Measurements from ENCODE around the gene SYCN. TPM values are rescaled to one million over a fixed set of nuclear protein-coding genes. Genes with fewer than 3 reads are reported as not detected.

SYCN gene, protein sequence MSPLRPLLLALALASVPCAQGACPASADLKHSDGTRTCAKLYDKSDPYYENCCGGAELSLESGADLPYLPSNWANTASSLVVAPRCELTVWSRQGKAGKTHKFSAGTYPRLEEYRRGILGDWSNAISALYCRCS
- not detected for total RNA-seq

GRCh38 chr19:39203372-39204341, at the start of gene SYCN:
Gene SYCN (minus strand): TSS chr19:39204263. CDS start chr19:39204254, 9 bp downstream.
- intact Hi-C loops (cut with DNase I; ENCODE audit: low total_unique reads), result no loop called here
- TF ChIP-seq POLR2A (IDR thresholded peaks at IDR 0.05), result no peak
- H3K27me3 ChIP-seq, result peaks cover 0 to 2% of the 10 kb centered on the region in 2 donors

DNA sequence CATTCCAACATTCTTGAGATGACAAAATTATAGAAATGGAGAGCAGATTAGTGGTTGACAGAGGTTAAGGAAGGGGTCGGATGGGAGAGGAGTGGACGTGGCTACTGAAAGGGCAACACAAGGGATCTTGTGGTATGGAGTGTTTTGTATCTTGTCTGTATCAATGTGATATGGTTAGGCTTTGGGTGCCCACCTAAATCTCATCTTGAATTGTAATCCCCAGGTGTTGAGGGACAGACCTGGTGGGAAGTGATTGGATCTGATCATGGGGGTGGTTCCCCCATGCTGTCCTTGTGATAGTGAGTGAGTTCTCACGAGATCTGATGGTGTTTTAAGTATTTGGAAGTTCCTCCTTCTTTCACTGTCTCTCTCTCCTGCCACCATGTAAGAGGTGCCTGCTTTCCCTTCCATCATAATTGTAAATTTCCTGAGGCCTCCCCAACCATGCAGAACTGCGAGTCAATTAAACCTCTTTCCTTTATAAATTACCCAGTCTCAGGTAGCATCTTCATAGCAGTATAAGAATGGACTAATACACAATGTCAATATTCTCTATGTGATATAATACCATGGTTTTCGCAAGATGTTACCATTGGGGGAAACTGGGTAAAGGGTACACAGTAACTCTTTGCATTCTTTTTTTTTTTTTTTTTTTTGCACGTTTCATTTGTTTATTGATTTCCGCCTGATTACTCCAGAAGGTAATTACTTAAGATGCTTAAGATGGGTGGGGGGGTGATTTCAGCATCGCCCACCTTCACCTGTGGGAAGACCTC, 49.5 kb upstream of the SYCN start:
- H3K9me3 ChIP-seq, result no peaks in the 10 kb centered on the region
- no peak overlapping the region for H3K4me3 ChIP-seq
- H3K27ac ChIP-seq, result no peak overlapping the region
- DNase-seq, result no peak
- intact Hi-C loops (cut with DNase I; ENCODE audit: low total_unique reads), result no loop called here
- no peak for TF ChIP-seq POLR2A (IDR thresholded peaks at IDR 0.05)
- TF ChIP-seq, protein P1, sequence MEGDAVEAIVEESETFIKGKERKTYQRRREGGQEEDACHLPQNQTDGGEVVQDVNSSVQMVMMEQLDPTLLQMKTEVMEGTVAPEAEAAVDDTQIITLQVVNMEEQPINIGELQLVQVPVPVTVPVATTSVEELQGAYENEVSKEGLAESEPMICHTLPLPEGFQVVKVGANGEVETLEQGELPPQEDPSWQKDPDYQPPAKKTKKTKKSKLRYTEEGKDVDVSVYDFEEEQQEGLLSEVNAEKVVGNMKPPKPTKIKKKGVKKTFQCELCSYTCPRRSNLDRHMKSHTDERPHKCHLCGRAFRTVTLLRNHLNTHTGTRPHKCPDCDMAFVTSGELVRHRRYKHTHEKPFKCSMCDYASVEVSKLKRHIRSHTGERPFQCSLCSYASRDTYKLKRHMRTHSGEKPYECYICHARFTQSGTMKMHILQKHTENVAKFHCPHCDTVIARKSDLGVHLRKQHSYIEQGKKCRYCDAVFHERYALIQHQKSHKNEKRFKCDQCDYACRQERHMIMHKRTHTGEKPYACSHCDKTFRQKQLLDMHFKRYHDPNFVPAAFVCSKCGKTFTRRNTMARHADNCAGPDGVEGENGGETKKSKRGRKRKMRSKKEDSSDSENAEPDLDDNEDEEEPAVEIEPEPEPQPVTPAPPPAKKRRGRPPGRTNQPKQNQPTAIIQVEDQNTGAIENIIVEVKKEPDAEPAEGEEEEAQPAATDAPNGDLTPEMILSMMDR (IDR thresholded peaks at IDR 0.05), result no peak
- H3K36me3 ChIP-seq, result no peaks in the 10 kb centered on the region
- no peaks in the 10 kb centered on the region for H3K27me3 ChIP-seq
- H3K4me1 ChIP-seq, result no peaks in the 10 kb centered on the region

More at GRCh38 chr19:39203372-39204341, at the start of gene SYCN:
- no peaks in the 10 kb centered on the region for H3K9me3 ChIP-seq
- no peaks in the 10 kb centered on the region for H3K36me3 ChIP-seq
- H3K4me3 ChIP-seq, result no peak within 1 kb of the TSS
- no peak within 1 kb of the TSS for H3K27ac ChIP-seq
- no peaks in the 10 kb centered on the region for H3K4me1 ChIP-seq
- no peak for DNase-seq

GRCh38 chr19:39252458-39252857, 48.4 kb upstream of the SYCN start:
- Histone ChIP-seq H3K36me3 (no peaks in the 10 kb centered on the region), H3K27ac (no peak overlapping the region), H3K9me3 (no peaks in the 10 kb centered on the region), H3K4me1 (no peaks in the 10 kb centered on the region), H3K27me3 (no peaks in the 10 kb centered on the region), H3K4me3 (no peak overlapping the region)
- TF ChIP-seq POLR2A (IDR thresholded peaks at IDR 0.05), result no peak
- TF ChIP-seq, protein P1 (IDR thresholded peaks at IDR 0.05), result no peak
- intact Hi-C loops (cut with DNase I; ENCODE audit: low total_unique reads), result no loop called here
- no peak for DNase-seq

DNA sequence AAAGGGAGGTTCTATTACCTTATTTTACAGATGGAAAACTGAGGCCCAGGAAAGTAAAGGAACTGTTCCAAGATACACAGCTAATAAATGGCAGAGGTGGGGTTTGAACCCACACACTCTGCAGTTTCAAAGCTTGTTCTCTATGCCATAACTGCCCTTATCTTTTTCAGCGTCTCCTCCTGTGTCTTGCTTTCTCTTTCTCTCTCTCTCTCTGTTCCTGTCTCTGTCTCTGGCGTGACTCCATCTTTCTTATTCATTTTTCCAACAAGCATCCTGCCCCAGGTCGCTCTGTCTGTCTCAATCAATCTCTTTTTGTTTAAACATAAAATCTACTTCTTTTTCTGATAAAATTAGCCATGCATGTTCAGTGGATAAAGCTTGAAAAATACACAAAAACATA, 47.8 kb upstream of the SYCN start:
- H3K4me1 ChIP-seq, result no peaks in the 10 kb centered on the region
- intact Hi-C loops (cut with DNase I; ENCODE audit: low total_unique reads), result no loop called here
- peak overlapping the region in 1 of 2 donors; percentile 23 for H3K27ac ChIP-seq
- H3K9me3 ChIP-seq, result no peaks in the 10 kb centered on the region
- H3K4me3 ChIP-seq, result no peak overlapping the region
- TF ChIP-seq, protein P1 (IDR thresholded peaks at IDR 0.05), result no peak
- no peak for TF ChIP-seq POLR2A (IDR thresholded peaks at IDR 0.05)
- no peaks in the 10 kb centered on the region for H3K27me3 ChIP-seq
- DNase-seq, result no peak
- H3K36me3 ChIP-seq, result no peaks in the 10 kb centered on the region

- Histone ChIP-seq H3K4me1 (no peaks in the 10 kb centered on the region), H3K27me3 (no peaks in the 10 kb centered on the region), H3K4me3 (no peak overlapping the region), H3K36me3 (no peaks in the 10 kb centered on the region), H3K27ac (no peak overlapping the region), H3K9me3 (no peaks in the 10 kb centered on the region)
- no peak for DNase-seq
- intact Hi-C loops (cut with DNase I; ENCODE audit: low total_unique reads), result no loop called here
- no peak for TF ChIP-seq POLR2A (IDR thresholded peaks at IDR 0.05)
- TF ChIP-seq, protein P1 (IDR thresholded peaks at IDR 0.05), result no peak
These were observed 47.0 kb upstream of the SYCN start for GRCh38 chr19:39251081-39251480.

Data from uterus (tissue), 4 donors.